ENCODE data around the gene SEMA3E.
"Not testable (repeated sequence)": the region's sequence is repeated elsewhere in the genome, so short reads cannot be mapped to it uniquely, and the experiment has no call there.

DNA sequence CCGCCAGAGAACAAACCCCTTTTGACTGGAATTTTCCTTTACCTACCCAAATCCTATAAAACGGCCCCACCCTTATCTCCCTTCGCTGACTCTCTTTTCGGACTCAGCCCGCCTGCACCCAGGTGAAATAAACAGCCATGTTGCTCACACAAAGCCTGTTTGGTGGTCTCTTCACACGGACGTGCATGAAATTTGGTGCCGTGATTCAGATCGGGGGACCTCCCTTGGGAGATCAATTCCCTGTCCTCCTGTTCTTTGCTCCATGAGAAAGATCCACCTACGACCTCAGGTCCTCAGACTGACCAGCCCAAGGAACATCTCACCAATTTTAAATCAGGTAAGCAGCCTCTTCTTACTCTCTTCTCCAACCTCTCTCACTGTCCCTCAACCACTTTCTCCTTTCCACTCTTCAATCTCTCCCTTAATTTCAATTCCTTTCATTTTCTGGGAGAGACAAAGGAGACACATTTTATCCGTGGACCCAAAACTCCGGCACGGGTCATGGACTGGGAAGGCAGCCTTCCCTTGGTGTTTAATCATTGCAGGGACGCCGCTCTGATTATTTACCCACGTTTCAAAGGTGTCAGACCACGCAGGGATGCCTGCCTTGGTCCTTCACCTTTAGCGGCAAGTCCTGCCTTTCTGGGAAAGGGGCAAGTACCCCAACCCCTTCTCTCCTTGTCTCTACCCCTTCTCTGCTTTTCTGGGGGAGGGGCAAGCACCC lies 188.8 kb downstream of the SEMA3E start:
- not testable (repeated sequence) for TF ChIP-seq POLR2A (IDR thresholded peaks at IDR 0.05; ENCODE audit: low read depth, low read length); POLR2AphosphoS5 (IDR thresholded peaks at IDR 0.05; ENCODE audit: low read depth, low read length); TAF1 (IDR thresholded peaks at IDR 0.05; ENCODE audit: borderline replicate concordance, low read depth, low read length)

All from GM12892 (cell line).